HG03066 (cell line): ENCODE measurements around the gene ZNF516.

Experiments used
- ATAC-seq: cut with Tn5 transposase; IDR thresholded peaks from one replicate; pipeline ENCODE4 v1.9.1; 2021; ENCODE audit warnings: low read depth; ENCODE audit not compliant: unreplicated experiment

ZNF516 gene

DNA sequence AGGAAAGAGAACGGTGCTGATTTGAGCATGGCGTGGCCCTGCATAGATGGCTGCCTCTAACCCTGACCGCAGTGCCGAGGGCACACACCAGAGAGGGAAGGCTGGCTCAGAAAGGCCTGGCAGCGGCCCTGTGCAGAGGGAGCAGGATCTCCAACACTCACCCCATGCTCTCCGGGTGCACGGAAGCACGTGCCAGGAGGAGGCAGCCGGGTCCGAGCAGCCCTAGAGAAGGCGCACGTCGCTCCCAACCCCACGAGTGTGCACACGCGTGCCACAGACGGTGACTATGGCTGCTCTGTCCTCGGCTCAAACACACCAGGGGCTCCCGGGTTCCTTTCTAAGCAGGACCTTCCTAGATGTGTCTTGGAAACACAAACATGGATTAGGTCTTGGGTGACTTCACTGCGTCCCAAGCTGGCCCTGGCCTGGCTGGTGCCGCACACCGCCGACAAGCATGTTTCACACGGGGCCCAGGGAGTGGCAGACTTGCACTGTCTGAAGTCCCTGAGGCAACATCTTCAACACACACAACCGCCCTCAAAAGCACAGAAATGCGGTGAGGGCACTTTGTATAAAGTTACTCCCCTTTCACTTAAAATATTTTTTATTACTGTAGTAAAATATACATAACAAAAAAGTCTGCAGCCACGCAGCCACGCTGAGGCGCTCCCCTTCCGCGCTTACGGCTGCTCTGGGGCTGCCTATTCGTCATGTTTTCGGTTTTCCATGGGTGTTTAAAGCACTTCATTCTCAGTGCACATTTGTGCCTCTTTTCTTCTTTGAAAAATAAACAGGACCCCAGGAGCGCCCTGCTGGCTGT lies 110.0 kb downstream of the ZNF516 start:
- no peak for ATAC-seq

DNA sequence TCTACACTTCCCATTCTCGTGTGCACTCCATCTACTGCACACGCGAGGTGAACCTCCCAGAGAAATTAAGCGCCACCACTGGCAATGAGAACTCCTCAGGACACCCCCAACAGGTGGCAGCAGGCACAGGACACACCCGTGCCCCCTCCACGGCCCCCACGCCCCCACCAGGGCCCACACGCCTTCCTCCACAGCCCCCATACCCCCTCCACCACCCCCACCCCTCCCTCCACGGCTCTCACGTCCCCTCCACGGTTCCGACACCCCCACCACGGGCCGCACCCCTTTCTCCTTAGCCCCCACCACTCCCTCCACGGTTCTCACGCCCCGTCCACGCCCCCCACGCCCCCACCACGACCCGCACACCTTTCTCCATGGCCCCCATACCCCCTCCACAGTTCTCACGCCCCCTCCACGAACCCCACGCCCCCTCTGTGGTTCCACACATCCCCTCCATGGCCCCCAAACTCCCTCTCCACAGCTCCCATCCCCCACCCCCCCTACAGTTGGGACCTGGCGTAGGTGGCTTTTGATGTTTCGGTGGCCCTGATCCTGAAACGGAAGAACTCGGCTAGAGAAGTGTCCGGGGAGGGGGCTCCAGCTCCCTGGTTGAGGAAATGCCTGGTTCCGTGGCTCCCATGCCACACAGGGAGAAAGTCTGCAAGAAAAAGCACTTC lies 110.8 kb downstream of the ZNF516 start:
- ATAC-seq, result no peak

DNA sequence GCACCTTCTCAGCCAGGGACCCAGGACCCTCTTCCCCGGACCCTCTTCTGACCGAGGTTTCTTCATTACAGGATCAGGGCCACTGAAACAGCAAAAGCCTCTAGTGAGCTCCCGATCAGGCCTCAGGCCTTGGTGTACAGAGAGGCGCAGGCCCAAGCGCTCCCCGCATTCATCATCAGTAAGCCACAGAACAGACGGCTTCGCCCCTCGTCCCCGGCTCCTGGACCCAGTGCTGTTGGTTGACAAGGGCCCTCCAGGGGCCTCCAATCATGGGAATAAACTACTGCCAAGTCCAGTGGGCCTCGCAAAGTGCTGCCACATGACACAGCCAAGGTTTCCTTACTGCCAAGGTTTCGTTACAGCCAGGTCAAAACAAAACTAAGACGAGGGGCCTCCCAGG lies 111.4 kb downstream of the ZNF516 start:
- no peak for ATAC-seq

DNA sequence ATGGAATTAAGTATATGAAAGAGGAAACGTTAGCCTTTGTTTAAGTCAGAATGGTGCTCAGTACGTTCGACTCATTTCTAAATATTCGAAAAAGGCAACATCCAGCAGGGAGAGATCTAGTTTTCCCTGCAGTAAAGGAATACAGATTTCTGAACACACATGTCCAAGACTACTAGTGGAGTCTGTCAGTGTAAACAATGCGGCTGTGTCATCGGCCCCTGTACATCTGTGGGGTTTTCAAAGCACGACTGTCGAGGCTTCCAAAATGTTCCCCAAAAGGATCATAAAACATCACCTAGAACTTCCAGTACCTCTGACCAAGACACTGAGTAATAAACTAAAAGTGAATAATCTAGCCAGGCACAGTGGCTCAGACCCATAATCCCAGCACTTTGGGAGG lies 112.8 kb downstream of the ZNF516 start:
- ATAC-seq, result no peak

DNA sequence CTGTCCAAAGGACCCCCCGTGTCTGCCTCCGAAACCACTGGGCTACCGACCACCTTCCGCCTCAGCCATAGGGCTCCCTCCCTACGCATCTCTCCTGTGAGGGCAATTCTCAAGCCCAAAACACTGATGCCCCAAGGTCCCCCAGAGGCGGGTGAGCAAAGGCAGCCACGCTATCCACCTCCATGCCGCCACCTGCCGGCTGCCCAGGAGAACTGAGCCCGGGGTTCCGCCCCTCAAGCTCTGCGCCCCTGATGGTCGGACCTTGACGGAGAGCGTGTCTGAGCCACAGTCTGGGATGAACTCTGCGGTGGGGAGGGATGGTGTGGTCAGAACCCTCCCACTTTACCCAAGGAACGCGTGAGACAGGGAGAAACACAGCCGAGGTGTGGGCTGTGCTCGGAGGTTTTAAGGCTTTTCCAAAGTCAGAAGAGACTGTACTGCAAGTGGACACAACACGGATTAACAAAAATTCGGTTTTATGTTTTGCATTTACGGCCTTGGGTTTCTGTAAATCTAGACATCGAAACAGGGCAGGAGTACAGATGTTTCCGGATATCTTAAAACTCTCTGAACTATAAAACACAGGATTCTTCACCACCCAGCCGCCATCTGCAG lies 114.1 kb downstream of the ZNF516 start:
- no peak for ATAC-seq

DNA sequence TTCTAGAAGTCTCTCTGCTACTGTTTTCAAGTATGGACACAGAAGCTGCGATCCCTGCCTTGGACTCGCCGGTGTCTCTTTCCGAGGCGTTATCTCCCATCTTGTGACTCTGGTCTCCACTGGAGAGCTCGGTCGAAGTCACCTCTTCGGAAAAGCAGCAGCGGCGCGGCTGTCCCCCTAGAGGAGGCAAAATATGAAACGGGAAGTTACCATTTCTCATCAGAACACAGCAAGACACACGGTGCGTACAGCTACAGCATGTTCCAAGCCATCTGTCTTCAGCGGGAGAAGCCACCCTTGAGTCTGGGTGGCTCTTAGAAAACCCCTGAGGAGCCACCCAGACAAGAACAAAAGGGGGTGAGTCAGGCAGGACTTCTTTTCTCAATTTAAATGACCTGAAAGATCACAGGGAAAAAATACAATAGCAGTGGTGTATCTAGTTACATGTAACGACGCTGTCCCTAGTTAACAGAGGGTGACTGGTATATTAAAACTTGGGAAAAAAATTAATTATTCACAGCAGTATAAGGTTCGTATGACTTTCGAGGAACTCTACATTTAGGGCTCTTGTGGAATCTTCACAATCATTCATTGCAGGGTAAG lies 114.8 kb downstream of the ZNF516 start:
- ATAC-seq, result no peak

DNA sequence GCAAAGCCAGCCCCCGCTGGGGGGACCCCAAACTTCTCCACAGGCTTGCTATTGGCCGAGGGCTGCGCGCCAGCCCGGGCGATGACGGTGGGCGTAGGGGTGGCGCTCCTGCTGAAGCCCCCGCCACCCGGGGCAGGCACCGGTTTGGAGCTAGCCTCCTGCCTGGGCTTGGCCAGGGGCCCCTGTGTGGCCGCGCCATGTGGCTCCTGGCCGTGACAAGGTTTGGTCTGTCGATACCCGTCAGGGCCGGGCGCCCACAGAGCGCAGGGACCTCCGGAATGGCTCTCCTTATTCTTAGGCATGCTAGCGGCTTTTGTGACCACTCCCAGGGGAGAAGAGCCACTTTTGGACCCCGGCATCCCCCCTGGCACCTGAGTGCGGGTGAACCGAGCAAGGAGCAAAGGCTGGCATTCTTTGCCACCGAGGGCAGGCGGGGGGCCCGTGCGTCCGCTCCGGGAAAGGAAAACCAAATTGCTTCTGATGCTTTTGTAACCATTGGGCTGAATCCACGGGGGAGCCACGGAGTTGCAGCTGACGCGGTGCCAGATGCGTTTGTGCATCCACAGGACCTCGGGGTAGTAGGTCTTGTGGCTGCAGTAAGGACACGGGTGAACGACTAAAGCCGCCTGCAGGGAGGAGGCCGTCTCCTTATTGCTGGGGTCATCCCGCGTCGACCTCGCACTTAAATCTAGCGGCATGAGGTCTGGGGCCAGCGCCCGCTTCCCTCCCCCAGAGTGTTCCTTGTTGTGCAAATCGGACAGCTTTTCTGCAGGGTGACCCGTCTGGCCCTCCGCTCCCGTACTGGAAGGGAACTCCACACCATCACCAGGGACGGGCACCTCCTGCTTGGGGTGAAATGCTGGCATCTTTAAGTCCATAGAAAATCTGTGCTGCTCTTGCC lies 115.6 kb downstream of the ZNF516 start:
- ATAC-seq, result no peak

DNA sequence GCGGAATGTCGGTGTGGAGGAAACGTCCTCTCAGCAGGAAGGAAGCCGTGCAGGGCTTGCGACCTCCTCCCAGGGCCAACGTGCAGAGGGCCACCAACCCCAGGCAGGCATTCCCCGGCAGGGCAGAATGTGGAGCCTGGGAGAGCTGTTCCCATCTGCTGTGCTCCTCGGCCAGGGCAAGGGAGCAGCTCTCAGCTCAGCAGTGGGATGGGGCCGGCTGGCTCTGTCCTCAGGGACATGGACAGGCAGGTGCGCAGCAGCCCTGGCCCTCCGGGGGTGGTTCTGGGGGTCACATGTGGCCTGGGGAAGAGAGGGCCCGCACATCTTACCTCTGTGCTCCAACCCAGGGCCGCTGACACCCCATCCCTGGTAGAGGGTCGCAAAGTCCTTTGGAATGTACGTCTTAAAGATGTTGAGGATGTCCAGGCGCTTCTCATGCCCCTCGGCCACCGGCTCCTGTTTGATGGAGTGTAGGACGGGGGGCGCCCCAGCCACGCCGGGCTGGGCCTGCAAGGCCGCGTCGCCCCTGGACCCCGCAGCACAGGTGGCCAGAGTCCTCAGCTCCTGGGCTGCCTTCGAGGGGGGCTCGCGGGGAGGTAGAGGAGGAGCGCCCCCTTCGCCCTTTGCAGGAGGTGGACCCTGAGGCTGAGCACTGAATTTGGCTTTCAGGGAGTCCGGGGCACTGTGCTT lies 116.4 kb downstream of the ZNF516 start:
- no peak for ATAC-seq

DNA sequence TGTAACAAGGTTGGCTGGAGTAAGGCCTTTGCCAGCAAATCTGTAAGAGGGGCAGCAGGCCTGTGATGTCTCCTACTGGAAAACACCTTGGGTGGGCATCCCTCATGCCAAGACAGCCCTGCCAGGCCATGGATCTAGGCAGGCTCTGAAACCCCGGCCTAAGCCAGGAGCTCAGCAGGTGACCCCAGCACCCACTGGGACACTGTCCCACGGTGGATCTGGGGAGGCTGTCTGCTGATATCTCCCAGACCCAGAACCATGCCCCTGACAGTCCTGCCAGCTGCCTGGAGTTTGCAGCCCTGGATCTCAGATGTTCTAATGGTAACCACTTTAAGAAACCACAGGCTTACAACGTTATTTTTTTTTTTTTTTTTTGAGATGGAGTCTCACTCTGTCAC lies 117.7 kb downstream of the ZNF516 start:
- no peak for ATAC-seq

DNA sequence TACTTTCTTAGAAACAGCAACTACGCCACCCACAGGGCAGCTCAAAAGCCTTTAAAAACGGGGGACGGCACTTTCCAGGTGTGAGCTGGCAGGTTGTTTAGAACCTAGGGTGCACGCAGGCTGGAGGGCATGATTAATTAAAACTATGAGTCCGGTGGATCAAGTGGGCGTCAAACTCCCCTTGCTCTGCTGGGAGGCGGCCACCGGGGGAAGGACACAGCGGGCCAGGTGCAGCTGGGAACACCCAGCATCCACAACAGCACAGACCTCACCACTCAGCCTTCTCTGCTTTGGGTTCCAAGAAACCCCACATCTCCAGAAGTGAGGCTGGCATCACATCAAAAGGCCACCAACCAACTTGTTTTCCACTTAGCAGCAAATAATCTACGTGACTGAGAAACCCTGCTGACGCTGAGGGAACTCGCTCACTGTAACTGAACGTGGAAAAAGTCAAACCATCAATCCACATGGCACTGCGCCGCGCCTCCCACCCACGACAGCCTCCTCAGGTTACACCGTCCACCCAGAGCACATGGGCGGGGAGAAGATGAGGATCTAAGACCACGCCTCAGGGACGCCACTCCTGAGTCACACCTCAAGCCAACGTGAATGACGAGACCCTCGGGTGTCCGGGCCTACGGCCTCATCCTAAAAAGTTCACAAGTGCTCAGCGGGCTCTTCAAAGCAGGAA lies 118.2 kb downstream of the ZNF516 start:
- ATAC-seq, result no peak

DNA sequence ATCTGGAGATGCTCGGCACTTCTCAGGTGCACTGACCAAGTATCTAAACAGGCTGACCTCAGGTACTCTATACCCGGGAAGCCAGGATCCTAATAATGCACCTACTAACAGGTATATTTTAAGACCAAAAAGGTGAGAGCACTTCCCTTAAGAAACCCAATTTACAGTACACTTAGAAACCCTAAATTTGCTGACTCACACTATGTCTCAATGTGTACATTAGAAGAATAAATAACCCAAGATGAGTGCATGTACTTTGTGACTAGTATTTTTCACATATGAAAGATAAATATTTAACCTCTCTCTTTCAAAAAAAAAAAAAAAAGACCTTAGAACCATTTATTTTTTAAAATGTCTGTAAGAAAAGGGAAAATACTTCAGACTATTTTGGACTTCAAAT lies 118.8 kb downstream of the ZNF516 start:
- no peak for ATAC-seq

DNA sequence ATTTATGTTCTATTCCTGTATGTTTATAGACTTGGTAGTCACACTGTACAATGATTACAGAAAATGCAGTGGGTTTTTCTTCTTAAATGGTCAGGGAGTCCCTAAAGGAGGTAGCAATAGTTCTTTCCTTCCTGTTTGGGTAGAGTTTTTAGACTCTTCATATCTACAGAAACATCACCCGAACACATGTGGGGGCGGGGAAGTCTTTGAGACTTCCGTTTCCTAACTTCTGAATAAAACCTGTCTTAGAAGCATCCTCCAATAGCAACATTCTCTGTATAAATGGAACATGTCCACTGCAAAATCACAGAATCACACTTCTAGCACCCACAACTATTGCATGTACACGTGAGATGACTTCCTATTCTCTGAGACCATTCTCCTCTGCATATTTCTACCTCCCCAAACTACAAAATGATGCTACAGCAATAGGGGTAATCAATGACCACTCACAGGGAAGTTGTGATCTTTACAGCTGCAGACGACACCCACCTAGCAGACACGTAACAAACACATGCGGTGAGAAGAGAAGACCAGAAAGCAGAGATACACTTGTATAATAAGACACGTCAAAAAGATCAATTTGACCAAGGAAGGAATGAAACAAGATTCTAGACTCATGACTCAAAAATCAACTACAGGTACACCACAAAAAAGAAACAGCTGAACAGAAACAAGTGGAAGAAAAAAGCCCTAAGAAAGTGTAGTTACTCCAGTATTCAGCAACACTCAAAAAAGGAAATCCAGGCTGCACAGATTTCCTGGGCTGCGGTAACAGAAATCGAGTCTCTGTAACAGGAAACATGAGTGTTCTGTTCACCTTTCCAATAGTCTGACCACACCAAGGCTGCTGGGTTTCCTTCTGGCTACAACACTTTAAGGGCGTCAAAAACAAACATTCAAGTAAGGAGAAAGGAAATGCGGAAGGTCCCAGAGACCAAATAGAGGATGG lies 120.4 kb downstream of the ZNF516 start:
- peak; percentile 67 for ATAC-seq

DNA sequence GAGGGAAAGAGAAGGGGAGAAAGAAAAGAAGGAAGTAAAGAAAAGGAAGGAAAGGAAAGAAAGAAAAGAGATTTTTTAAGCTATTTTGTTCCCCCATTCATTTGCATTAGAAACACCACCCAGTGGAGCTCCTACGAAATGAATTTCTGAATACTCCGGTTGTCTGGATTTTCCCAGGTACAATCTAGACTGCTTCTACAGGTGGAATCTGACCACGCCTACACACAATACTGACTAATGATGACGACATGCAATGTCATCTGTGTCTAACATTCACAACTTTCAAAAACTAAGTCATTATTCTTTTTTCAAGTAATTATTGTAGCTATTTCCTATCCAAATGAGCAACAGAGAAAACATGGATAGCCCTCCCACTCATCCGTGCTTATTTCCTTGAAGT lies 121.7 kb downstream of the ZNF516 start:
- ATAC-seq, result no peak

DNA sequence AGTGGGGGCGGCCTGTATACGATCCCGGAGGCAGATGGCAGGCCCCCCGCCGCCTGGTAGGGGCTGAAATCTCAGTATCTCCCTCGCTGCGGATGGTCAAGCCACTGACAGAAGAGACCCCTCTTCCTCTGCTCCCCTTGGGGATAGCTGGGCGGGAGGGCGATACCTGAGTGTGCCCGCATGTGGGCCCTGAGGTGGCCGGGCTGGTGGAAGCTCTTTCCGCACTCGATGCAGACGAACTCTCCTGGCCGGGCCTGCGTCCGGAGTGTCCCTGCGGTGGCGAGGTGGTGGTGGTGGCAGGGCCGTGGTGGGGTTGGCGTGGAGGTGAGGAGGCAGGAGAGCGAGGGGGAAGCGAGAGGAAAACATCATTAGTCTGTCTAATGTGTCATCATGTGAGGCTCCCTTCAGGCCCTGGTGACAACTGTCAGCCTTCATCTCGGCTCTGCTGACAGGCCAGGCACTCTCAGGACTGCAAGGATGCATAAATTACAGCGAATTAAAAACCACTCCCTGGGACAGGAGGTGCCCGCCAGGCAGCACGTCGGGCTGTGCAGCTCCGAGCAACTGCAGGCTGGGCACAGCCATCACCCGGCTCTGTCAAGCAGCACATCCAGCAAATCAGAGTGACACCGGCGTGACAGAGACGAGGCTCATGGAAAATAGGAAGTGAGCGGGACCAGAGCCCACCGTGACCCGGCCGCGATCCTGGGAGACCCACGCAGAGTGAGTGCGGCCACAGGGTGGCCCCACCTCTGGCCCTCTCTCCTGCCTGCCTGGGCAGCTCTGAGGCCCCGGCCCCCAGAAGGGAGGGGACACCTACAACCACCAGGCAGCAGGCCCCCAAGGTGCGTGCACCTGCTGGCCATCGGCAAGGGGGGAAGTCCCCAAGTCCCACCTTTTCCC lies 123.5 kb downstream of the ZNF516 start:
- ATAC-seq, result no peak

DNA sequence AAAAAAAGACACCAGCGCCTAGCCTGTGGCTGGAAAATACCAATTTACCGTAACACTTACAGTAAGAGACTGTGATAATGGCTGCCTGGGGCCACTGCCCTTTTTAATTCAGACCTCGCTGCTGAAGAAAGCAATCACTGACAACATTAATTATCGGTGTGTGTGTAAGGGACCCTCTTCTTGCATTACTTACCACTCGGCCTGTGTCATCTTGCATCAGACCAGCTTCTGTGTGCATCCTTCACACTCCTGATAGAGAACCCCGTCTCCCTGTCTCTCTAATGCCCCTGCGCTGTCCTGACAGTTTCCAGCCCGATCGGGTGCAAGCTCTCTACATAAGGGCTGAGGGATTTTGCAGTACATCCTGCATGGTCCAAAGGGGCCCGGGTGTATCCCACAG lies 124.4 kb downstream of the ZNF516 start:
- no peak for ATAC-seq

DNA sequence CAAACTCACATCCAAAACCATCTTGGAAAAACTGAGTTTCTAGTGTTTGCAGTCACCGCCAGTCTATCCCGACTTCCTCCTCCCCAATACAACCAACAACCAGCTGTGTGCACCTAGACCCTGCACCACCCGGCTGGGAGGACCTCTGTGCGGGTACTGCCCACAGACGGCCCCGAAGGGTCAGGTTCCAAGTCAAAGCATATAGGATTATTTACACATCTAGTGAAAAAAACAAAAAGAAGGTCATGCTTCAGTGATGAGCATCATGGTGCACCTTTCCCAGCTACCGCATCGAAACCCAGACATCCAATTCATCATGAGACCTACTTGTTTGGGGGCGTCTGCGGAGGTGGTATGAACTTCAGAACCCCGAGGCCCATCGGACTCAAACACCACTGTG lies 124.8 kb downstream of the ZNF516 start:
- no peak for ATAC-seq

DNA sequence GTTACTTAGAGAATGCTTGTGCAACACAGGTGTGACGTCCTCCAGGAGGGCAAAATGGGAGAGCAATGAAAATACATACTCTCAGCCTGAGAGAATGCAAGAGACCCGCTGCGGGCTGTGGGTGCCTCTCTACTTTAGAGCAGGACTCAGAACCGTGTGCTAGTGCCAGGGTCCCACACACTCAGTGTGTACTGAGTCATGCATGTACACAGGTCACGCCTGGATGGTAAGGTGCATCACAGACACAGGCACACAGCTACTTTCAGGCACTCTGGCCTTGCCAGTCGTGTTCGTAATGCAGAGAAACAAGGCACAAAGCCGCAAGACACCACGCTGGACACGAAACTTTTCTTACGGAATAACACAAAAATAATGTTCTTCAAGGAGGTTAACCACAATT lies 125.3 kb downstream of the ZNF516 start:
- ATAC-seq, result no peak
